ENCODE results near the gene GLS.

GLS gene

DNA sequence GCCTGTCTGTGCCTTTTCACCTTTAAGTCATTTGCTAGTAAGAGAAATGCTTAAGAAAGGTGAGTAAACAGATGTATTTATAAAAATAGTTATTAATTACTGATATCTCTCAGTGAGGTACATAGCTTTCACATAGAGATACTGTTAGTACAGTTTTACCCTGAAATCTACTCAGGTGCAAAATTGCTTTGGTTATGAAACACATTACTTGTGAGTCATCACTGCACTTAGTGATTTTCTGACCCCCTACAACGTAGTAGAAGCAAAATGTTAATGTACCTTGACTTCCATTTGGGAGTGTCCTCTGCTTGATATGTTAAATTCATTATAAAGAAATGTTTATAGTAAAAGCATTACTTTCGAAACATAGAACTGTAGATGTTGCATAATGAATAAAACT, 6.5 kb downstream of the GLS start:
- DNase-seq (ENCODE audit: low read depth), result no peak

DNA sequence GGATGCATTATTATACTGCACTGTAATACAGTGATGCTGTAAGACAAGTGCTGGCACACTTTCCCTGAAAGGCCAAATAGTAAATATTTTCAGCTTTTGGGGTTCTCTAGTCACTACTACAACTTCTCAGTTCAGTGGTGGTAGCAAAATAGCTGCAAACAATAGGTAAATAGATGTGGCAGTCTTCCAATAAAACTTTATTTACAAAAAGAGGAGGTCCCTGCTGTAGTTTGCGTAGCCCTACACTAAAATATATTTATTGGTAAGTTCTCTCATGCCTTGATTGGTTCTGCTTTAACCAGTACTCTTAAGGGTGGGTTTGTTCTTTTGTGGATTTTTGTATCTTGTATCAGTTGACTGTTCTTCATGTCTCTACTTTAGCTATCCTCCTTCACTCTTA, 7.8 kb downstream of the GLS start:
- no peak for DNase-seq (ENCODE audit: low read depth)

DNA sequence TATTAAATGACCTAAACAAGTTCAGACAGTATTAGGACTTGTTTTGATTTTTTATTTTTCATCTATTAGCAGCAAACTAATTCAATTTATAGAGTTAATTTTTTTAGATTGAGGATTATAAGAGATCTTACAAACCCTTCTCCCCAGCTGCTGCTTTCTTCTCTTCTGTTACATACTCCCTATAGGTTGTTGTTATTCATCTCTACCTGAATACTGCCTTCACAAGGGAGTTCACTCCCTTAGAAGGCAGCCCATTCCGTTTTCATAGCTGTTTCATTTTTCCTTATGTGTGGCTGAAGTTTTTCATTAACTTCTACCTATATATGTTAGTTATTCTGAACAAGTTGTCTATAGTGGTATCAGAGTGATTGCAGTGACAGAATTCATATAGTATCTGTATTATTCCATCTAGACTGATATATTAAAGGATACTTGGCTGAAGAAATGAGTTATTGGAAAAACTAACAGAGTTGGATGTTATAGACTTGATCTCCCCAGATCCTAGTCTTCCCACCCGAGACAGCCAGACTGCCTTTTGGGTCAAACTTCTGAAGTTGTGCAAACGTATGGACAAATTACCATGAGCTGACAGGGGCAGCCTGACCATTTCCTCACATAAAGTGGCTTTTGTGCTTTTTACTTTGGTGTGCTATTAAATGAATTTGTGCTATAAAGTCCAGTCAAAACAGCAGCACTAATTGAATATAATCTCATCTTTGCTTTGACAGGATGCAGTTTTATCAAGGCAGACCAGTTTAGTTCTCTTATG, 8.7 kb downstream of the GLS start:
- DNase-seq (ENCODE audit: low read depth), result no peak

DNA sequence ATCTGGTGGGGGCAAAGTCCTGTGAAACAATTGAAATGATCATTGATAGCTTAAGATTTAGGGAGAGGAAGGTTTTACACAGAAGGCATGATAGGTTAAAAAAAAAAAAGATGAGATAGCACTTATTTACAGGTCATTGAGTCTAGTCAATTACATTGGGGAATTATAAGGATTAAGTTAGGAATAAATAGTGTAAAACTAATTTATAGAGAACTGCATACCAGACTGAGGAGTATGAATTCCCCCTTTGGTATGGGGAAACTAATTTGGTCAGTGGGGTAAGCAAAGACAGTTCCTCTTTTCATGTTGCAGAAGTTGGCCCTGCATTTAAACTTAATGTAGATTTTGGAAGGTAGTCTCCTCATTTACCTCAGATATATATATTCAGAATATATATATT, 10.8 kb downstream of the GLS start:
- DNase-seq (ENCODE audit: low read depth), result no peak

DNA sequence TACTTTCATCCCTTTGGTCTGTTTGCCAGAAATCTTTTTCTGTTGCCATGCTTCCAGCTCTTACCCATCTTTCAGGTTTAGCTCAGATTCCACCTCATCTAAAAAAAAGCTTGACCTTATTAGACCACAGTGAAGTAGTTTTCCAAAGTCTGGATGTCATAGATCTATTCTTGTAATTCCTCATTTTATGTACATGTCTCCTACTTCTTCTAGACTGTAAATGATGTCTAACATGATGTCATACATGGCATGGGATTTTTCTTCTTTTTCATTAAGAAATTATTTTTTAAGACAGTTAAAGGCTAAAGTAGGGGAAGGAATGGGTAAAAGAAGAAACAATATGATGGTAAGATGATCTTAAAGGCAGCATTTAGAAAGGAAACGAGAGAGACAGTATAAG, 11.3 kb downstream of the GLS start:
- DNase-seq (ENCODE audit: low read depth), result no peak

DNA sequence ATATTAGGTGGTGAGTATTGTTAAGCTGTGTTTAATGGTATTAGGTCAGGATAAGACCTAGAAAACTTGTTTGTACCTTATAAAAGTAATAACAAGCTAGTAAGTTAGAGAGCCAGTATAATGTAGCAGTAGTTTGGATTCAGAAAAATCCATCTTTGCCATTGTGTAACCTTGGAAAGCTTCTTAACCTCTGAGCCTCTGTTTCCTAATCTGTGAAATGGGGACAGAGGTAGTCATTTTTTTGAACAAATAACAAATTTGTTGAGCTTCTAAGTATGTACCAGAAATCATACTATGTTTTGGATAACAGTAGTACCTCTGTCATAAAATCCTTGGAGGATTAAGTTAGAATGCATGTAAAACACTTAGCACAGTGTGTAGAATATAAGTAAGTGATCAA, 12.5 kb downstream of the GLS start:
- no peak for DNase-seq (ENCODE audit: low read depth)

DNA sequence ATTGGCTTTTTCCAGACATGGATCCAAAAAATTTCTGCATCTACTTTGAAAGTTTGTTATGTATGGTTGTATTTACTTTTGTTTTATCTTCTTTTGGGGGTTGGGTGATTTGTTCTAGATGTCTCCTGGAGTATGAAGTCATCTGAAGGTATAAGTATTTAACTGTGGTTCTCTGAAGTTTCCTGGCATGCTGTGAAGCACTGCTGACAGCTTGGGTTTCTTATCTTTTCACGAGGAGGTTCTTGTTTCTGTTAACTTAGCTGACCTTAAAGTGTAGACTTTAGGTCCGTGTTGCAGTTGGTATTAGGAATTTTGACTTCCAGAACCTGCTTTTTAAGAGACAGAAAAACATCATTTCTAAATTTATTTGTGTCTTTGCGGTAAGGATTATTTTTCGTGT, 15.9 kb downstream of the GLS start:
- DNase-seq (ENCODE audit: low read depth), result no peak

DNA sequence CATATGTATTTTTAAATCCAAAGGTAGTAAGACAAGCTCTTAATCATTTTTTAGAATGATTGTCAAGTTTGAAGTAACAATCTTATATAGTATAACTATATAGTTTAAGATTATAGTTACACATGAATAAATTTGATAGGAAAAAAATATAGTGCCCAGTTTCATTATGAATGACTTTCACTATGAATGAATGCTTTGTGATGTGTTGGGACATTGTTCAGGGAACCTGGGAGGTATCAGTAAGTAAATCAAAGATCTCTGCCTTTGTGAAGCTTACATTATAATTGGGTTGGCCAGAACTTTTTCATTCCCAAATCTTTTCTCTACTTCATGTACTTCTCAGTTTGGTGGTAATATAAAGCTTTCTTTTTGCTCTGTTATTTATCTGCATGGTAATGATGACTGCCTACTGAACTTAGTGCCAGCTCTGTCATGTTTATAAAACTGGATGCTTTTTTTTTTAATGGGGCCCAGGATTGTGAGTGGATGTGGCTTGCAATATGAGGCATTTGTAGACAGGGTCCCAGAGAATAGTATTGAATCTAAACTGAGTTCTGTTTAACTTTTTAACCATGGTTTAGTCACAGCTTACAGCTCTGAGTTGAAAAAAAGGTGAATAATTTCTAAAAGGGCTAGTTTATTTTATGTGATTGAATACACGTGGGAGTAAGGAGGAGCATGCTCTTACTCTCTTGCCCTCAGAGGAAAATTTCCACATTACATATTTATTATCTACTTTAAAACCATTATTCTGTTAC, 23.3 kb downstream of the GLS start:
- DNase-seq (ENCODE audit: low read depth), result no peak

DNA sequence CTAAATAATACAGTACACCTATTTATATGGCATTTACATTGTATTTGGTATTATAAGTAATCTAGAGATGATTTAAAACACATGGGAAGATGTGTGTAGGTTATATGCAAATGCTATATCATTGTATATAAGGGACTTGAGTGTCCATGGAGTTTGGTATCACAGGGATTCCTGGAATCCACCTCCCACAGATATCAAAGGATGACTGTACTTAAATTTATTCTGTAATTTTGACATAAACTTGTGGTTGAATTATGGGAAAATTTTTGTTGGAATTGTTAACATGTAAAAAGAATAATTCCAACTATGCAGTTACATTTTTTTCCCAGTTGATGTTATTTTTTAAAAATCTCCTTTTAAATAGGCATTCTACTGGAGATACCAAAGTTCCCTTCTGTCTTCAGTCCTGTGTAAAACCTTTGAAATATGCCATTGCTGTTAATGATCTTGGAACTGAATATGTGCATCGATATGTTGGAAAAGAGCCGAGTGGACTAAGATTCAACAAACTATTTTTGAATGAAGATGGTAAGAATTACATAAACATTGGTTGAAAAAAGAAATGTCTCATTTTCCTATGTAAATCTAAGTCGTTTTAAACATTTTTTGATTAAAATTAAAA, 24.1 kb downstream of the GLS start:
- DNase-seq (ENCODE audit: low read depth), result no peak

DNA sequence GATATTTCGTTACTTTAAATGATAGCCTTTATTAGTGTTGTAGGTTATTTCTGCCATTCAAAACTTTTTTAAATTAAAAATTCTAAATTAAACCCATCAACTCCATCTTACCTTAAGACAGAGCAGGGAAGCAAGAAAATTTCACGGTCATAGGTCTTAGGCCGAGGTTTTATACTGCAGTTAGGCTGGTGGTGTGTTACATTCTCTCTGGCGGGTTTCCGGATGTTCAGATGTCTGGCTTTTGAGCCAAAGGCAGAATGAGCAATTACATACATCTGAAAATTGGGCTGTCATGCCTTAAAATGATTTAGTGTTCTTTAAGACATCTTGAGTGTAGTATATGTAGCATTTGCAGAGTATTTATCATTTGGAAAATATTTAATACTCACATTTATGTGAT, 27.9 kb downstream of the GLS start:
- DNase-seq (ENCODE audit: low read depth), result no peak

DNA sequence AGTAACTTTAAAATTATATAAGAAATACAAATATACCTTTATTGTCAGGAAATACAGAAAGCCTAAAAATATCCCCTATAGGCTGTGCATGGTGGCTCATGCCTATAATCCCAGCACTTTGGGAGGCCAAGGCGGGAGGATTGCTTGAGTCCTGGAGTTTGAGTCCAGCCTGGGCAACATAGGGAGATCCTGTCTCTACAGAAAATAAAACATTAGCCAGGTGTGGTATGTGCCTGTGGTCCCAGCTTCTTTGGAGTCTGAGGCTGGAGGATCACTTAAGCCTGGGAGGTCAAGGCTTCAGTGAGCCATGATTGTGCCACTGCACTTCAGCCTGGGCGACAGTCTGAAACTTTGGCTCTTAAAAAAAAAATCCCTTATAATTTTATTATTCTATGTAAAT, 29.1 kb downstream of the GLS start:
- no peak for DNase-seq (ENCODE audit: low read depth)

DNA sequence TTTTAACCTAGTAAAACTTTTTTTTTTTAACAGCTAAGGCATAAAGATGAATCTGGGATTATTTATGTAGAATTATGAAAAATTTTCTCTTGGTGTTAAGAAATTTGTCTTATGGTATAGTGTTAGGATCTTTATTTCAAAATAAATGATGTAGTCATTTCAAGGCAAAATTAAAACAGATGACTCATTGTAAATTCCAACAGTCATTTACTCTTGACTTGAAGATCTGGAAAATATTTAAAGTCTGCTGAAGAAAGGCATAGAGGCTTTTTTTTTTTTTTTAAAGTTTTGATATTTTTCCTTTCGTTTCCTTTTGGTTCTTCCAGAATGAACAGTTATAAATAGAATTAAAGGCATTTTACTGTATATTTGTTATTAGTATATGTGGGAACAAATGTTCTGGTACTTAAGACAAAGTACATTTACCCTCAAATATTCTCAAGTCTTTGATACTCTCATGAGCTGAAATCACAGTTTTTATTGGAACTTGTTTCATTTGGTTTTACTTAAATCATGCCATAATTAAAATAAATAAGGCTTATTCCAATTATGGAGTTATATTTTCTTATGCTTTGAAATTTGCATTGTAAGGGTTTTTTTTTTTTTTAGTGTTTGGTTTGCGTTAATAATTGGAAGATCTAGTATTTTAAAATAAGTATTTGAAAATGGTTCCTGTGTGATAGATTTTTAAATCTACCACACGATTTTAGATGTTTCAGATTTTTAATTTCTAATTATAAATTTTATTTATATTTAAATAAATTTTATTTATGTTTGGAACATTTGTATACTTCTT, 29.9 kb downstream of the GLS start:
- no peak for DNase-seq (ENCODE audit: low read depth)

DNA sequence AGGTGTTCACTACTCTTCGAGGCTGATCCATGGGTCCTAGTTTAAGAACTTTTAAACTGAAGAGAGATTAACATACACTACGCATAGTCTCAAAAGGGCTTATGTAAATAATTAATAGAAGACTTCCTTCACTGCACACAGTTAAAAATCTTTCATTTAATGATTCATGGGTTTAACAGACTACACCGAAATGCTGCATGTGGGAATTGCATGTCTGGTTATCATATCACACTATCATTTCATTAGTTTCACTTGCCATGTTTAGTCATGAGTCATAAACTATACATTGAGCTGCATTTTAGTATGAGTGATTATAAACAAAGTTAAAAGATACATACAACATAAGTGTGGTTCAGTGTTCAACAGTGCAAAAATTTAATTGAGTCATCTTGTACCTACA, 31.2 kb downstream of the GLS start:
- no peak for DNase-seq (ENCODE audit: low read depth)

DNA sequence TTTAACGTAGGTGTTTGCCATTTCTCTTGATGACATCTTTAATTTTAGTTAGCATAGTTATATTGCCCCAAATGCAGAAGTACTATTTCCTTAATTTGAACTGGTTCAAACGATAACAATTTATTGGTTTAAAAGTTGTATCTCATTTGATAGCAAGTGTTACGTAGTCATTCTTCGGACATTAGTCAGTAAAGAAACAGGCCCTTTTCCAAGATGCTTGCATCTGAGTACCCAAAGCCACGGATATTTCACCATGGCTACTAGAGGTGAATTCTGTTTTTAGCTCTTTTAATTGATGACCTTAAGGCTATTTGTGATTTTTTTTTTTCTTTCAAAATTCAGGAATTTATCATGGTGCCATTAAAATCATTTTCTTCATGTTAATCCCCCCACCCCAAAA, 32.1 kb downstream of the GLS start:
- DNase-seq (ENCODE audit: low read depth), result no peak

DNA sequence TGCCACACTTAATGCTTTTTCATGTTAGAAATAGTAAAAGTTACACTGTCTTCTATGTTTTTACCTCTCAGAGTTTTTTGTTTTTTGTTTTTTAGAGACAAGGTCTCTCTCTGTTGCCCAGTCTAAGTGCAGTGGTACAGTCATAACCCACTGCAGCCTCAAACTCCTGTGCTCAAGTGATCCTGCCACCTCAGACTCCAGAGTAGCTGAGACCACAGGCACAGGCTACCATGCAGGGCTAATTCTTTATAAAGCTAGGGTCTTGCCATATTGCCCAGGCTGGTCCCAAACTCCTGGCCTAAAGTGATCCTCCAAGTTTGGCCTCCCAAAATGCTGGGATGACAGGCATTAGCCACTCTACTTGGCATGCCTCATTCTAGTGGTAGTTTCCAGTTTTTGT, 33.1 kb downstream of the GLS start:
- no peak for DNase-seq (ENCODE audit: low read depth)

DNA sequence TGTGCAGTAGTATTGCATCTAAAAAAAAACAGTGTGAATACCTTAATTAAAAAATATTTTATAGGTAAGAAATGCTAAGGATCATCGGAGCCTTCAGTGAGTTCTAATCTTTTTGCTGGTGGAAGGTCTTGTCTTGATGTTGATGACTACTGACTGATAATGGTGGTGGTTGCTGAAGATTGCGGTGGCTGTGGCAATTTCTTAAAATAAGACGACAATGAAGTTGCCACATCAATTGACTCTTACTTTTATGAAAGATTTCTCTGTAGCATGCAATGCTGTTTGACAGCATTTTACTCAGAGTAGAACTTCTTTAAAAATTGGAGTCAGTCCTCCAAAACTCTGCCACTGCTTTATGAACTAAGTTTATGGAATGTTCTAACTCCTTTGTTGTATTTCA, 36.2 kb downstream of the GLS start:
- no peak for DNase-seq (ENCODE audit: low read depth)

DNA sequence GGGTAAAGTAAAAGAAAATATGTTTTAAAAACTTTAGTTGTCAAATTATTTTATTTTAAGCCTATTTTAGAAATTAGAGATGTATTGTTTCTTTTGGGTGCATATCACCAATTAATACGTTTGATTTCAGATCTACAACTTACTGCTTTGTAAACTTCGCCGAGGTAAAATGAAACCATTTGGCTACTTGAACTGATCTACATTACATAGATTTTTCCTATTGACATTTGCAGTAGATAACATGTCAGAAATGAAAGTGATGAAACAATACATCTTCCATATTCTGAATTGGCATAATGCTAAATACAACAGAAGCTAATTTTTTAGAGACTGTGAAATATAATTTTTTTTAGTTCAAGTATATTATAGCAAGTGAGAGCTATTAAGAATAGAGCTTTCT, 39.5 kb downstream of the GLS start:
- DNase-seq (ENCODE audit: low read depth), result no peak

DNA sequence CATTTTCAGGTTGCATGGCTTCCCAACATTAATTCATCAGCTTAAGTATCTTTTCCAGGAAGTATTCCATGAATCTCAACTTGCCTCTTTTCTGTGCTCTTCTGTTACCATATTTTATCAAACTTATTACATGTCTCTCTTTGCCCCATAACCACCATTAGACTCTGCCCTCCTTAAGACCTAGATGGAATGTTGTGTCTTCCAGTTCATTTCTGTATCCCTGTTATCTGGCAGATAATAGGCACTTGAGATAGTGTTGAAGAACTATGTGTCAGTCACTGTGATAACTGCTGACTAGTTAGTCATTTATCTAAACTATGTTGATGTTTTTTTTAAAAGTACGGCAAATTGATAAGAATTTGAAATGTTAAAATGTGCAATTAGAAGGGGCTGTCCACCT, 41.8 kb downstream of the GLS start:
- no peak for DNase-seq (ENCODE audit: low read depth)

DNA sequence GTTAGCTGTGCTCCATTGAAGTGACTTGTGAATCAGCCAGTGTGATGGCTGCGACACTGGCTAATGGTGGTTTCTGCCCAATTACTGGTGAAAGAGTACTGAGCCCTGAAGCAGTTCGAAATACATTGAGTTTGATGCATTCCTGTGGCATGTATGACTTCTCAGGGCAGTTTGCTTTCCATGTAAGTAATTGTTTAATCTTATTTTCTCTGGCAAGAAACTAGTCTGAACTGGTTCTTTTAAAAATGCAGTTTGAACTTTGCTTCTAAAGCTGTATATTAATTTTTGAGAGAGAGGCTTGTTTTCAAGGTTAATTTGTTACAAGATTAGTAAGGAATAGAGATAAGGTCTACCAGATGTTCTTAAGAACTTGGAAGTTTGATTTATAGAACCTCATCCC, 46.7 kb downstream of the GLS start:
- DNase-seq (ENCODE audit: low read depth), result no peak

DNA sequence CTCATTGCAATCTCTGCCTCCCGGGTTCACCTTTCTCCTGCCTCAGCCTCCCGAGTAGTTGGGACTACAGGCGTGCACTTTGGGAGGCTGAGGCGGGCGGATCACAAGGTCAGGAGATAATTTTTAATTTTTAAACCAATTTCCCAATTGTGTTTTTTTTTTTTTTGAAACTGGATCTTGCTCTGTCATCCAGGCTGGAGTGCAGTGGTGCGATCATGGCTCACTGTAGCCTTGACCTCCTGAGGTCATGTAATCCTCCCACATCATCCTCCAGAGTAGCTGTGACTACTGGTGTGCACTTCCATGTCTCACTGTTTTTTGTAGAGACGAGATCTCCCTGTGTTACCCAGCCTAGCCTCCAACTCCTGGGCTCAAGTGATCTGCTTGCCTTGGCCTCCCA, 49.3 kb downstream of the GLS start:
- DNase-seq (ENCODE audit: low read depth), result no peak

DNA sequence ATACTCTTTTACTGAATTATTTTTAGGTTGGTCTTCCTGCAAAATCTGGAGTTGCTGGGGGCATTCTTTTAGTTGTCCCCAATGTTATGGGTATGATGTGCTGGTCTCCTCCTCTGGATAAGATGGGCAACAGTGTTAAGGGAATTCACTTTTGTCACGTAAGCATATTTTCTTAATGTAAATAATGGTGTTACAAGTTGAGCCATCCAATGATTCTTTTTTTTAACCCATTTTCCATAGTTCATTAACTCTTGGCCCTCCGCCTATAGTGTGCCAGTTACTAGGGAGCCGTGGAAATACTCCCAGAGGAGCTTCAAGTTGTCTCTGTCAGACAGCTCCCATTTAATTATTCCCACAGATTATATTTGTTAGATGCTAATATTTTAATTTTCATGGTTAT, 49.8 kb downstream of the GLS start:
- DNase-seq (ENCODE audit: low read depth), result no peak

DNA sequence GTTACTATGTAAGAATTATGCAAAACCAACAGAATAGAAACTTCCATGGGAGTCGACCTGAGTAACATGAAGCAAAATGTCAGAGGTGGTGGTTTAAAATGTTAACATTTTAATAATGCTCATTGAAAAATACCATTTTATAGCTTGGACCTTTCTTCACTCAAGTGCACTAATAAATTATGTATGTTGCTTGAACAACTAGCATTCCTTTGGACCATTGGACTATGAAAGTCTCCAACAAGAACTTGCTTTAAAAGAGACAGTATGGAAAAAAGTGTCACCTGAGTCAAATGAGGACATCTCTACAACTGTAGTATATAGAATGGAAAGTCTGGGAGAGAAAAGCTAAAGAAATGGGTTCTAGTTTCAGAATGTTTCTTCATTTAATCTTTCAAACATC, 51.9 kb downstream of the GLS start:
- DNase-seq (ENCODE audit: low read depth), result no peak

DNA sequence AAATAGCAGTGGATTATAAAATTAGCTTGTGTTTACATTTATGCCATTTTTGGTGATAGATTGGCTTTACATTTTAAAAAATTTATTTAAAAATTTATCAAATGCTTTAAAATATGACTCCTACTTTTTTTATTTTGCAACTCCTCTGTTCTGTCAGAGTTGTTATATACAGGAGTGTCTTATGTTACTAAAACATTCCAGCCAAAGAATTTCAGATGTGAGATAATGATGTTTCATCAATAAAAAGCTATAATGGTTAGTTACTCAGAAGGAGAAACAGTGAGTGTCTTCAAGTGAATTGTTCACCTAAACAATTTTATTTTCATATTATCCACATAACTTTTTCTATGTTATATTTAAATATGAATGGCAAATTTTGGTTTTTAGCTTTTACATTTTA, 52.7 kb downstream of the GLS start:
- no peak for DNase-seq (ENCODE audit: low read depth)

Data from stimulated activated CD8-positive, alpha-beta memory T cell treated with anti-CD3 and anti-CD28 coated beads, Interleukin-4, amount 100 ng/mL, for 24 hours (primary cell).